Esophagus muscularis mucosa (tissue), 3 donors: ENCODE data around the gene CORO2B.

Experiments
- POLR2AphosphoS5 ChIP-seq, 2 donors: sonication (generic); formaldehyde crosslinking; IDR thresholded peaks; one replicate each; pipeline ENCODE4 v1.6.1; 2017; ENCODE audit warnings: antibody characterized with exemption in 2 of 2
- TF ChIP-seq, protein P1 (sequence below), 3 experiments: fragments of 200-600 bp in 2 of 3; fragments of 450-650 bp in 1 of 3; sonication (generic) in 2 of 3; IDR thresholded peaks; one replicate each; pipeline ENCODE4 v1.5.1; 2017 to 2019; ENCODE audit warnings: antibody characterized with exemption in 3 of 3, mild to moderate bottlenecking in 2 of 3, moderate library complexity in 1 of 3

DNA sequence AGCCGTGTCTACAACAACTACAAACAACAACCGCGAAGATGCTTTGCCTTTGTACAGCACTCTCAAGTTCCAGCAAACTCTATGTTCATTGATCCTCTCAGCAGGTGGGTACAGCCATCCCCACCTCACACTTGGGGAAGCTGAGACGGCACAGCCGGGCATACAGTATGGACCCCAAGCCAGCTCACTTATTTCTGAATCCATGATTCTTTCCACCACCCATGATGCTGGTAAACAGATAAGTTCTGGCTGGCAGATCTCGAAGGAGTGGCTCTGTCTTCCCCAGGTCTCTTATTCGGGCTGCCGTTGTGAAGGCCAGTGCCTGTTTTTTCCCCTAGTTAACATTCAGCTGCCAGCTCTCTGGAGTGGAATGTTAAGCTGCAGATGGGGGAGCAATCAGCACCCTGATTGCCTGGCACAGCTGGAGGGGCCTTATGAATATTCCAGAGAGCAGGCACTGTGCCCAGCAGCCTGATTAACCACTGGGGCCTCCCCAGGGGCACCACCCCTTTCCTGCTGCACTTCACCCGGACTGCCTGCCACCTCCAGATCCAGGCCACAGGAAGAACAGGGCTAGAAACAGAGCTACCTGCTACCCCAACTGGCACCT lies 73.2 kb downstream of the CORO2B start:
- TF ChIP-seq, protein P1, sequence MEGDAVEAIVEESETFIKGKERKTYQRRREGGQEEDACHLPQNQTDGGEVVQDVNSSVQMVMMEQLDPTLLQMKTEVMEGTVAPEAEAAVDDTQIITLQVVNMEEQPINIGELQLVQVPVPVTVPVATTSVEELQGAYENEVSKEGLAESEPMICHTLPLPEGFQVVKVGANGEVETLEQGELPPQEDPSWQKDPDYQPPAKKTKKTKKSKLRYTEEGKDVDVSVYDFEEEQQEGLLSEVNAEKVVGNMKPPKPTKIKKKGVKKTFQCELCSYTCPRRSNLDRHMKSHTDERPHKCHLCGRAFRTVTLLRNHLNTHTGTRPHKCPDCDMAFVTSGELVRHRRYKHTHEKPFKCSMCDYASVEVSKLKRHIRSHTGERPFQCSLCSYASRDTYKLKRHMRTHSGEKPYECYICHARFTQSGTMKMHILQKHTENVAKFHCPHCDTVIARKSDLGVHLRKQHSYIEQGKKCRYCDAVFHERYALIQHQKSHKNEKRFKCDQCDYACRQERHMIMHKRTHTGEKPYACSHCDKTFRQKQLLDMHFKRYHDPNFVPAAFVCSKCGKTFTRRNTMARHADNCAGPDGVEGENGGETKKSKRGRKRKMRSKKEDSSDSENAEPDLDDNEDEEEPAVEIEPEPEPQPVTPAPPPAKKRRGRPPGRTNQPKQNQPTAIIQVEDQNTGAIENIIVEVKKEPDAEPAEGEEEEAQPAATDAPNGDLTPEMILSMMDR (IDR thresholded peaks at IDR 0.05), result no peak
- TF ChIP-seq POLR2AphosphoS5 (IDR thresholded peaks at IDR 0.05), result no peak
